HCEC 1CT (cell line): ENCODE measurements around the gene PRR5L.
A peak's percentile ranks its signal among the peaks of the same experiment; 100 is the strongest.

Experiments used
- DNase-seq: peaks from one replicate; pipeline ENCODE4 v3.0.0-alpha.2; 2017

PRR5L gene

GRCh38 chr11:36328966-36329673 is 33.0 kb downstream of the PRR5L start:
- no peak for DNase-seq

DNA sequence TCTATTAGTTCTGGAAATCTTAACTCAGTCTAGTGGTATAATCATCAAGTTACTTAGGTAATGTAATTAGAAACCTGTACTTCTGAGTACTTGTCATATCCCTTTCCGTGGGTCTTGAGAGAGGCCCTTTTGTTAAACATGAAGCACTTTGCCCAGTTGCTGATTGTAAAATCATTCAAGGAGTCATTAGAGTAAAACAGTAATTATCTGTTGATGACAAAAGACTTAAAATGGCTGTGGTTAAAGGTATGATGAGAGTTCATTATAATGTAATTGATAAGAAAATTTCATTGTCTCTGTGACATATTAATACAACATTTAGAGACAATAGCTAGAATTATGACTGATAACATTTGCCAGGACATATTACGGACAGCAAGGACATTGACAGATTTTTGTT is 34.3 kb downstream of the PRR5L start:
- no peak for DNase-seq

GRCh38 chr11:36333468-36333867 is 37.4 kb downstream of the PRR5L start:
- peak; percentile 61 for DNase-seq

- DNase-seq: peak; percentile 40
These were observed 37.8 kb downstream of the PRR5L start for GRCh38 chr11:36333897-36334296.

- no peak for DNase-seq
These were observed 43.8 kb downstream of the PRR5L start for GRCh38 chr11:36339888-36340287.

GRCh38 chr11:36340897-36341296 is 44.8 kb downstream of the PRR5L start:
- DNase-seq: no peak

- no peak for DNase-seq
These were observed 45.8 kb downstream of the PRR5L start for GRCh38 chr11:36341915-36342314.

DNA sequence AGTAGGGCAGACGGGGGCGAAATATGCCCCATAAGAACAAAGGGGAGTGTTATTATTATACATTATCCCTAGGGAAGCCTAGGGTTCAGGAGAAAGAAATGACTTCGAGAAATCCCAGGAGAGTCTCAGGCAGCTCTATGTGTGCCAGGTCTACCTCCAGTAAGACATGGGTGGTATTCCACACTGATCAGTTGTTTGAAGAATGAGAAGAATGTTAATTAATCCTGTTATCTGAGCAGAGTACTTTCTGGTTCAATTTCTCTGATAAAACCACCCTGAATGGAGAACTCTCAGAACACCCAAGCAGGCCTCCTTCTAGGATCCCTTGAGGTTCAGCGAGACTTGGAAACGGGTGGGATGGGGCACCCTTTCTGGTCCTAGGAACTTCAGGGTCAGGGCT is 46.2 kb downstream of the PRR5L start:
- DNase-seq: no peak

GRCh38 chr11:36343436-36343835 is 47.3 kb downstream of the PRR5L start:
- no peak for DNase-seq

GRCh38 chr11:36345084-36345511 is 49.0 kb downstream of the PRR5L start:
- DNase-seq: no peak

- no peak for DNase-seq
These were observed 49.5 kb downstream of the PRR5L start for GRCh38 chr11:36345535-36346141.

DNA sequence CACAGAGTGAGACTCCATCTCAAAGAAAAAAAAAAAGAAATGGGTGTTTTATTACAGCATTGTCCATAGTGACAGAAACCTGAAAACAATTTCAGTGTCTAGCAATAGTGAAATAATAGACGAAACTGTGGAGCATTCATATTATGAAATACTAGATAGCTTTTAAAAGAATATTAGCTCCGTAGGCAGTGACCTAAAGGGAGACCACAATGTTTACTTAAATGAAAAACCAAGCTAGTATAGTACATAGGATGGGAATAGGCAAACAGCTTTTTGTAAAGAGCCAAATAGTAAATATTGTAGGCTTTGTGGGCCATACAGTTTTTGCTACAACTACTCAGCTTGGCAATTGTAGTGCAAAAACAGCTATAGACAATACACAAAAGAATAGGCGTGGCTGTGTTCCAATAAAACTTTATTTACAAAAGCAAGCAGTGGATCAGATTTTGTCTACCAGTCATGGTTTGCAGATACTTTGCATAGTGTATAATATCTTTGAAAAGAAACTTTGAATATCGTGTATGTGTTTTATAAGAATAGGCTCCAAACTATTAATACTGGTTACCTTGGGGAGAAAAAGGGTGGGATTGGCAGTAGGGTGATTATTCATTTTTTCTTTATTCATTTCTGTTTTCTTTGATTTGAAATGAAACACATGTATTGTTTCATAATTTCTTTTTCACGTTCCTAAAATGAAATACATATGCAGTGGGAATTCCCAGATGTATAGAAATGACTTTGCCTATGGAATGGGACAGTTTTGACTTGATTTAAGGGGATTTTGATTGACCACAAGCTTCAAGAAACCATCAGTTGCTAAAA is 50.7 kb downstream of the PRR5L start:
- no peak for DNase-seq

- no peak for DNase-seq
These were observed 51.4 kb downstream of the PRR5L start for GRCh38 chr11:36347384-36347906.

DNA sequence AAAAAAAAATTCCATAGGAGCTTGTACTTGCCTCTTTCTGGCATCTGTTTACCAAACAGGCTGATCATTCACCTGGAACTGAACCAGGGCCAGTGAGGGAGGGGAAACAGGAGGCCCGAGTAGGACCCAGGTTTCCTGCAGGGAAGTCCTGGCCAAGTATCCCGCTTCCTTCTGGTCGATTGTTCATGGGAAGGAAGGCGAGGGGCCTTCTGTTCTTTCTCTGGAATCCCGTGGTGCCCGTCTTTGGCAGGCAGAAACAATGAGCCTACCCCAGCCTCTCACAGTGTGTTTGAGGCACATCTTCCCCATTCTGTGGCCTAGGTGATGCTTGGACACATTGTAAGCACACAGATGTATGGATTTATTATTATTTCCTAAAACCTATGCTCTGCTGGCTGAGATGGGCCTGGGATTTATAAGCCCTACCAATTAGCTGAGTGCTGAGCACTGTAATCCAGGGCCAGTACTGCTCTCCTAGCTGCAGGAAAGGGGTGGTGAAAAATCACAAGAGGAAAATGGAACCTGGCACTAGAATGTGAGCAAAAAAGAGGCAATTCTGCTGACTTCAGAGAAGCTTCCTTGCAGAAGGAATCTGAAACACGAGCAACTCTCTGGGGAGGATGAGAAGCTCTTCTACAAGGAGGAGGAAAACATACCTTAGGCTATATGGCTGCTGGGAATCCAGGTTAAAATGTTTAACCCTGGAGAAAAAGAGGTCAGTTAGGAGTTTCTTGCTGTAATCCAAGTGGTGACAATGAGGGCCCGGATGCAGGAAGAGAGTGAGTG is 53.5 kb downstream of the PRR5L start:
- DNase-seq: no peak

DNA sequence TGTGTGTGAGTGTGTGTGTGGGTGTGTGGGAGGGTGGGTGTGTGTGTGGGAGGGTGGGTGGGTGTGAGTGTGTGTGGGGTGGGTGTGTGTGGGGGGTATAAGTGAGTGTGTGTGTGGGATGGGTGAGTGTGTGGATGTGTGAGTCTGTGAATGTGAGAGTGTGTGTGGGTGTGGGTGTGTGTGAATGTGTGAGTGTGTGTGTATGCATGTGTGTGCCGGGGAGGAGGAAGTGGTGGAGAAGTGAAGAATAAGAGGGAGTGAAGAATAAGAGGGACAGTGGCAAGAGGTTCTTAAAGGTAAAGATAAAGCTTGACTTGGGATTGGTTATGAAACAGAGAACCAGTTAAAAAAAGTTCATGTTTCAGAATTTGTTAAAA is 54.0 kb downstream of the PRR5L start:
- DNase-seq: no peak

GRCh38 chr11:36352922-36353321 is 56.8 kb downstream of the PRR5L start:
- no peak for DNase-seq

GRCh38 chr11:36354221-36355003 is 58.3 kb downstream of the PRR5L start:
- DNase-seq: peak; percentile 10

GRCh38 chr11:36356201-36356600 is 60.1 kb downstream of the PRR5L start:
- DNase-seq: no peak

DNA sequence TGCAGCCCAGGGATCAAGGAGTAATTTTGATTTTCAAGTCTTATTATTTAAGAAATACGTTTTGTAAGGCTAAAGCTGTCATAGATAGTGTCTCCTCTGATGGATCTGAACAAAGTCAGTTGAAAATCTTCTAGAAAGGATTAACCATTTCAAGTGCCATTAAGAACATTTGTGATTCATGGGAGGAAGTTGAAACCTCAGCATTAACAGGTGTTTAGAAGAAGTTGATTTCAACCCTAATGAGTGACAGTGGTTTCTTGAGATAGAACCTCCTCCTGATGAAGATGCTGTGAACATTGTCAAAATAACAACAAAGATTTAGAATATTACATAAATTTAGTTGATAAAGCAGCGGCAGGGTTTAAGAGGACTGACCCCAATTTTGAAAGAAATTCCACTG is 61.7 kb downstream of the PRR5L start:
- DNase-seq: no peak

- DNase-seq: no peak
These were observed 62.3 kb downstream of the PRR5L start for GRCh38 chr11:36358436-36358835.

DNA sequence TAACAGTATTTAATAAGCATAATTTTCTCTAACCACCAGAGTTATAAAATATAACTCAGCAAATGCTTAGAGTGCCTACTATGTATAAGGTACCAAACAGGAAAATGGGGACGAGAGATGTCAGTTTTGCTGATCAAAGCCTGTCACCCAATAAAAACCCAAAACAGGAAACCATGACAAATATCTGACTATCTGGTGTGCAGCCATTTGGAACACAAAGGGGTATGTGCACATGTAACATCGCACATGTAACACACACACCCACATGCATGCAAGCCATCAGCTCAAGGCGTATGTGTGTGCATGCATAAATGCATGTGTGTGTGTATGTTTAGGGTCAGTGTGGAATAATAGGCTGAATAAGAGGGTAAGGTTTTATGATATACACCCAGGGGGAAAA is 64.2 kb downstream of the PRR5L start:
- DNase-seq: no peak

GRCh38 chr11:36360826-36361415 is 64.8 kb downstream of the PRR5L start:
- no peak for DNase-seq
